Keratinocyte (primary cell): ENCODE results near the gene BPTF.

Experiments used
- EZH2 ChIP-seq: IDR thresholded peaks from one replicate; pipeline ENCODE4 v1.6.1; 2012; ENCODE audit warnings: inconsistent platforms, mild to moderate bottlenecking, low read length, moderate library complexity
- TF ChIP-seq, protein P1 (sequence below), 3 experiments: IDR thresholded peaks in 1 of 3; conservative IDR thresholded peaks in 1 of 3; optimal IDR thresholded peaks in 1 of 3; 2 replicates in 2 of 3; 3 replicates in 1 of 3; pipeline versions ENCODE3 to v1.5.1; 2011; ENCODE audit warnings: low read length in 3 of 3, mild to moderate bottlenecking in 3 of 3, moderate library complexity in 2 of 3, control low read depth in 1 of 3, inconsistent platforms in 1 of 3; ENCODE audit not compliant: insufficient read depth in 2 of 3; ENCODE audit errors: extremely low read depth in 1 of 3

DNA sequence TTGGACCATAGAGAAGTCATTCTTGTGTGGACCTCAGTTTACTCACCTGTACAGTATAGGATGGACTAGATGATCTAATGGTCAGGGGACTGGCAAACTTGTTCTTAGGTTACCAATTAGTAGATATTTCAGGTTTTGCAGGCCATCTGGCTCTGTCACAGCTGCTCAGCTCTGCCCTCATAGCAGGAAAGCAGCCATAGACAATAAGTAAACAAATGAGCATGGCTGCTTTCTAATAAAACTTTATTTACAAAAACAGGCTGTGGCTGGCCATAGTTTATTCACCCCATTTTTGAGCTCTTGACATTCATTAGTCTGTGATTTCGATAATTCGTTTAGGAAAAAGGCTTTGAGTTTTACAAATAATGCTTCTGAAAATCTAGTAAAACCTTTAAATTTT, 12.7 kb downstream of the BPTF start:
- TF ChIP-seq, protein P1, sequence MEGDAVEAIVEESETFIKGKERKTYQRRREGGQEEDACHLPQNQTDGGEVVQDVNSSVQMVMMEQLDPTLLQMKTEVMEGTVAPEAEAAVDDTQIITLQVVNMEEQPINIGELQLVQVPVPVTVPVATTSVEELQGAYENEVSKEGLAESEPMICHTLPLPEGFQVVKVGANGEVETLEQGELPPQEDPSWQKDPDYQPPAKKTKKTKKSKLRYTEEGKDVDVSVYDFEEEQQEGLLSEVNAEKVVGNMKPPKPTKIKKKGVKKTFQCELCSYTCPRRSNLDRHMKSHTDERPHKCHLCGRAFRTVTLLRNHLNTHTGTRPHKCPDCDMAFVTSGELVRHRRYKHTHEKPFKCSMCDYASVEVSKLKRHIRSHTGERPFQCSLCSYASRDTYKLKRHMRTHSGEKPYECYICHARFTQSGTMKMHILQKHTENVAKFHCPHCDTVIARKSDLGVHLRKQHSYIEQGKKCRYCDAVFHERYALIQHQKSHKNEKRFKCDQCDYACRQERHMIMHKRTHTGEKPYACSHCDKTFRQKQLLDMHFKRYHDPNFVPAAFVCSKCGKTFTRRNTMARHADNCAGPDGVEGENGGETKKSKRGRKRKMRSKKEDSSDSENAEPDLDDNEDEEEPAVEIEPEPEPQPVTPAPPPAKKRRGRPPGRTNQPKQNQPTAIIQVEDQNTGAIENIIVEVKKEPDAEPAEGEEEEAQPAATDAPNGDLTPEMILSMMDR (optimal IDR thresholded peaks at IDR 0.05 in 1 of 3, IDR thresholded peaks at IDR 0.05 in 1 of 3, conservative IDR thresholded peaks at IDR 0.05 in 1 of 3; ENCODE audit: extremely low read depth in 1 of 3, insufficient read depth in 2 of 3, low read length in 3 of 3) = no peak
- no peak for TF ChIP-seq EZH2
